AG08395 (cell line): ENCODE data around the gene TNPO3.

Source experiments
- DNase-seq: peaks from one replicate; pipeline ENCODE4 v3.0.0; 2012; ENCODE audit warnings: mixed read lengths, low spot score

The TNPO3 gene

GRCh38 chr7:128939075-128939860 lies 115.6 kb downstream of the TNPO3 start:
- no peak for DNase-seq

GRCh38 chr7:128938544-128939074 lies 116.3 kb downstream of the TNPO3 start:
- DNase-seq, result no peak

- no peak for DNase-seq
These were observed 117.0 kb downstream of the TNPO3 start, which contains the start of gene IRF5 for GRCh38 chr7:128937647-128938543. TSS of gene IRF5 (plus strand) at chr7:128937927. CDS start at chr7:128942082, 4,155 bp downstream.

- no peak for DNase-seq
These were observed 117.7 kb downstream of the TNPO3 start for GRCh38 chr7:128937271-128937646.

GRCh38 chr7:128936798-128937197 lies 118.1 kb downstream of the TNPO3 start:
- no peak for DNase-seq

- no peak for DNase-seq
These were observed 119.6 kb downstream of the TNPO3 start for GRCh38 chr7:128935342-128935730.

DNA sequence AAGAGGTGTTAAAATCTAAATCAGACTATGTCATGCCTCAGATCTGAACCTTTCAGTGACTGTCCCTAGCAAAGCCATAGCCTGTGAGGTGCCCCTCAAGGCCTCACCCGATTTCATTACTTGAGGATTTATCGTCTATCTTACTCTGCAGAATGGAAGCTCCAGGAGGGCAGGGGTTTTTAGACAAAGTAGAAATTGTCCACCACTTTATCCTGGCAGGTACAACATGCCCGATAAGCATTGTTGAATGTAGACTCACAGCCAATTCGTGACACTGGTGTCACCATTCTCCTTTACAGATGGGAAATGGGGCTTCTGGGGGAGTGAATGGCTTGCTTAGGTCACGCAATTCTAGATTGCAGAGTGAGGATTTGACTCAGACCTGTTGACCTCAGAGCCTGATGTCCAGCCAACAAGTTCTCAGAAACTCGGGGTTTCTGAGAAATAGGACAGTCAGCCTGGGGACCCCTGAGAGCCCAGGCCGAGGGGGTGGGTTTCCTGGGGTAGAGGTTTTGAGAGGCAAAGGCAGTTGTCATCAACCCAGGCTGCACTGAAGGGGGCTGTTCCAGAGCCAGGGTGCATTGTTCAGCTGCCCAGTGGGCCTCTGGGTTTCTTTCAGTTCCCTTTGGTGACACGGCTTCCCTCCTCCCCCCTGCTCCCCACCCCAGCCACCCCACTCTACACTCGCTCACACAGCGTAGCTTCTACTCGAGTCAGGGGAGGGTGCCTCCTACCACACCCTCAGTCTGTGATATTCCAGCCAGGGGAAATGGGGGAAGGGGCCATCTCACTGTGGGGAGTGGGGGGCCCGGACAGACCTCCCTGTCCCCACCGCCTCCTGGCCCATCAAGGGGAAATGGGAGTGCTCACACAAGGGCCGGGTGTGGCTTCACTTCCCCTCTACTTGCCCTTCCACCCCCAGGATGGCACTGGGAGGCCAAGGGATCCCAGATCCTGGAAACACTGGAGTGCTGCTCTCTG lies 120.3 kb downstream of the TNPO3 start:
- DNase-seq, result no peak

DNA sequence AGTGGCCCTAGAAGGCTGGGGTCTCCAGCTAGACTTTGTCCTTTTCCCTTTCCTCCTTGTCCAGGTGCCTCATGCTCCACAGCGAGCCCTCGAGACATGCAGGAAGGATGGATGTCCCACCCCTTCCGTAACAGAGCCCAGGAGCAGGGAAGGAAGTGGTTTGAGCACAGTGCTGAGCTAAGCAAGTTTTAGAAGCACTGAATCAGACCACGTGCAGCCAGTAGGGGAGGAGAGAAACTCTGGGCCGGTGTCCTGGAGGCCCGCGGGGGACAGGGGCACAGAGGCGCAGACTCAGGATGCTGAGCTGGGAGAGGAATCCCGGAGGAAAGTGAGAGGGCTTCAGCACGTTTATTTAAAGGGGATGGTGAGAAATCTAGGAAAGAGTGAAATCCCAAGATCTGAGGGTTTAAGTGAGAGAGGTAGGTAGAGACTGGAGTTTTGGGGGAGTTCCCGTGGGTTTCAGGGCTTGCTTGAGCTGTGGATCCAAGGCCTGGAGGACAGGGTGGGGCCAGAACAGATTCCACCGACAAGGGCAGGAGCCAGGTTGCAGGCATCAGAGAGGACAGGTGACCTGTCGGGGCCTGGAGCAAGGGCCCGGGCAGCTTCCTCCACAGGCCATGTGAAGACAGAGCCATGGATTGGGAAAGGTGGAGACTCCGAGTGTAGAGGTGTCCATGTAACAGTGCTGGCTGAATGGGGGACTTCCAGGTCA lies 121.6 kb downstream of the TNPO3 start:
- DNase-seq, result no peak

DNA sequence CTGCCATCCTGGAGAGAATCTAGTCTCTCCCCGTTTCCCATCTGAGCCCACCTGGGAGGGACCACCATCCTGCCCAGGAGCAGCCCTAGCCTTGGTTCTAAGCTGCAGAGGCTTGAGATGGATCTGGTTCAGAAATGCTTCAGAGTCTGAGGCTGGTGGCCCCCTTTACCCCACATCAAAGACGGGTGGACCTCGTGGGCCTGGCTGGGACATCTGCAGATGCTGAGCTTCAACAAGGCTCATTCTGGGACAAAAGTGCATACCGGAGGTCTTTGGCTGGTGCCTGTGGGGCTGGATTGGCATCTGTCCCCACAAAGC lies 122.1 kb downstream of the TNPO3 start:
- DNase-seq, result no peak

GRCh38 chr7:128931965-128932861 lies 122.7 kb downstream of the TNPO3 start:
- DNase-seq, result no peak

DNA sequence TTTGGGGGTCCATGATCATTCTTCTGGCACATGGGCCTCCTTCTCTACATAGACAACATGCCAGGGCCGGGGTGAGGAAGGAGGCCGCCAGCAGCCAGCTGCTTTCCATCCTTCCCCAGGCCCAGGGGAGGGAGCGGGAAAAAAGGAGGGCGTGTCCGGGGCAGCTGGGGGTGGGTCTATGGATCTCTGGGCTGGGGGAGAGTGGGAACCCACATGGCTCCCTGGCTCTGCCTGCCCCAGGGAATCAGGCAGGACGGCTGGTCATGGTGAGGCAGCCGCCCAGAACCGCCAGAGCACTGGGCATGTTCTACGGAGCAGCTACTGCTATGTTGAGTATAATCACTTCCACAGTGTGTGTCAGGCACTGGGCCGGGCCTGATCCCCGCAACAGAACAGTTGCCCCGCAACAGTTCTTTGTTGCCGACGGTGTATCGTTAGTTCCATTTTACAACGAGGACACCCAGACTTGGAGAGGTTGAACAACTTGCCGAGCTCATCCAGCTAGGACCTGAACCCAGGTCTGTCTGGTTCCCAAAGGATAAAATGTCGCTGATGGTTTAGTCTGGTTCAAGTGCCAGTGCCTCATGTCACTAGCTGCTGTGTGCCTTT lies 123.6 kb downstream of the TNPO3 start:
- no peak for DNase-seq

DNA sequence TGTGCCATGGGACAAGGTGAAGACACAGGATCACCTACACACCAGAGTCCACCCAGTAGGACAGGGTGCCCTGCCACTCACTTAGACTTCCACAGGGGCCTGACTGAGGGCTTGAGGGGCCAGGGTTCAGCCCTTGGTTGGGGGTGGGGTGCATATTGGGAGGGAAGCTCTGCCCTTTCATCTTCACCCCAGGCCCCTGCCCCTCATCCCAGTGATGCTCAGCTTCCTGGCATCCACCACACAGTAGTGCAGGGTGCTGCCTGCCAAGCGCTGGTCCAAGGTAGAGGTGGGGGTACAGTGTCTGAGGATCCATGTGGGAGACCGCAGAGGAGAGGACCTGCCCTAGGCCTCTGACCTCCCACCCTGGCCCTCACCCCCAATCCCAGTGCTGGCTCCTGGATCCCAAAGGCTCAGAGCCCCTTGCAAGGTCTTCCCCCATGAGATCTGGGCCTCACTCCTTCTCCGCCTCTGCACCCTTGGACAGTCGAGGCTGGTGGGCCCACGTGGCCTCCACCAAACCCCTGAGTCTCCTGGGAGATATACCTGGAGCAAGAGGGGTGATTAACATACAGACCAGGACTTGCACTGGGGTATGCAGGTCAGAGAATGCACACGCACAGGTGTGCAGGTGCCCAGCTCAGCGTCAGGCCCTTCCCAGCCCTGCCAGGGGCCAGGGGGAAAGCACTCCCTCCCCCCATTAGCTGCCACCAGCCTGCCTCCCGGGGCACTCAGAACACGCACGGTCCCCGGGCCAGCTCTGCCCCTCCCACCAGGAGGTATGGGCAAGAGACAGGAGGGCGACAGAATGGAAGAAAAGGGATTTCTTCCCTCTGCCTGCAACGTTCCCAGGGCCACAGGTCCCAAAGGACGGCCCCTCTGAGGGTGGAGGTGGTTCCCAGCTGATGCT lies 125.8 kb downstream of the TNPO3 start:
- no peak for DNase-seq

GRCh38 chr7:128928159-128928813 lies 126.6 kb downstream of the TNPO3 start:
- DNase-seq, result no peak

DNA sequence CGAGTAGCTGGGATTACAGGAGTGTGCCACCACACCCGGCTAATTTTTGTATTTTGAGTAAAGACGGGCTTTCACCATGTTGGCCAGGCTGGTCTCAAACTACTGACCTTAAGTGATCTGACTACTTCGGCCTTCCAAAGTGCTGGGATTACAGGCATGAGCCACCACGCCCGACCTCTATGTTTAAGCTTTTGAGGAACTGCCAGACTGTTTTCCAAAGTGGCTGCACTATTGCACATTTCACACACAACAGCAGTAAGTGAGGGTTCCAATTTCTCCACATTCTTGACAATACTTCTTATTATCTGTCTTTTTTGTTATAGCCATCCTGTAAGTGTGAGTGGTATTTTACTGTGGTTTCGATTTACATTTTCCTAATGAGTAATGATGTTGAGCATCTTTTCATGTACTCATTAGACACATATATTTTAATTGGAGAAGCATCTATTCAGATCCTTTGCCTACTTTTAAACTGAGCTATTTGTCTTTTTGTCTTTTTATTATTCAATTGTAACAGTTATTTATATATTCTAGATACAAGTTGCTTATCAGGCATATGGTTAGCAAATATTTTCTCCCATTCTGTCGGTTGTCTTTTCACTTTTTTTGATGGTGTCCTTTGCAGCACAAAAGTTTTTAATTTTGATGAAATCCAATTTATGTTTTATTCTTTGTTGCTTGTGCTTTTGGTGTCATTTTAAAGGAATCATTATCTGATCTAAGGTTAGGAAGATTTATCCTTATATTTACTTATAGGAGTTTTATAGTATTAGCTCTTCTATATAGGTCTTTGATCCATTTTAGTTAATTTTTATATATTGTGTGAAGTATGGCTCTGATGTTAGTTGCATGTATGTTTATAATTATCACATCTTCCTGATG lies 130.0 kb downstream of the TNPO3 start:
- DNase-seq, result no peak

DNA sequence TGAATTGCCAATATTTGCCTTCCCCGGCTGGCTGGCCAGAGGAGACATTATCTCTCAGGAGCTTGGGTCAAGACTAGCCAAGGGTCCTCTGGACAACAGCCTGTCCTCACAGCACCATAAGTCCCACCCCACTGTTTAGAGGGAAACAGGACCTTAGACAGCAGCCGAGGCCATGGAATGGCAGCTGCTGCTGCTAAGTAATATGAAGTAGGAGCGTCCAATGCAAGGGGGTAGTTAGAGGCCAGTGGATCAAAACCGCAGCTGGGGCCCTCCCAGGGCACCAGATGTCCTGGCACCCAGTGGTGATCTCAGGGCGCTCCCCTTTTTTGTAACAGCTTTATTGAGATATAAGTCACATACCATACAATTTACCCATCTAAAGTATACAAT lies 131.5 kb downstream of the TNPO3 start:
- DNase-seq, result no peak

DNA sequence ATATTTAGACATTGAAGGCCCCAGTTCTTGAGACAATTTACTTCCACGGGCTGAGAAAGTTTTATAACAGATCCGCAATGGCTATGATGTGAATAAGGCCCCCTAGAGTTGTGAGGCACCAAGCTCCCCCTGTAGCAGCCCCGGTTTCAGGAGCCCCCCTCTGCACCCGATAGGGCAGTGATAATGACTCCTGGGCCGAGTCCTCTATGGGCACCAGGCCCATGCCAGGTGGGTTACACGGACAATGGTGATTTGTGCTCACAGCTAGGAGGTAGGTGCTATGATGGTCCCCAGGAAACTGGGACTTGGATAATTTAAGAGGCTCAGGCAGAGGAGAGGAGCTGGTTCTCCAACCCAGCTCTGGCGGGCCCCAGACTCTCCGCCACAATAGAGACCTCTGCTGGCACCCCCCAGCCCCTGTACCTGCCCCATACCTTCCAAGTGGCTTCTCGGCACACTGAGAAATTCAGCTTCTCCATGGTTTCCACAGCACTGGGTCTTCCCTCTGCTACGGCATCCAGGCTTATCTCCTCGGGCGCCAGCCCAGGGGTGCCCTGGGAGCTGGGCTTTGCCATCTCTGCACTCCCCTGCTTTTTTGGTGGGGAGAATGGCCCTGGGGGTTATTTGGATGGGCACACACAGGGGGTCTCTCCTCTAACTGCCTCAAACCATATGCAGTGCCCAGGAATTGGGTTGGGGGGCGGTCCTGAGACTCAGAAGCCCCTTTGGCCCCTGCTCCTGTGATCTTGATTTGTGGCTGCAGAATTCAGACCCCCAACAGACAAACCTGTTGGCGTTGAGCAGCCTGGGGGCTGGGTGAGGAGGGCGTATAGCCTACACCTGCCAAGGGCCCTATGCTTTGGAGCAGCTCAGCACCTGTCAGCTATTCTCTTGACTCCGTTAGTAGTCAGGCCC lies 132.2 kb downstream of the TNPO3 start:
- no peak for DNase-seq
